HepG2 (cell line): Measurements from ENCODE around the gene C21orf91. TPM values are rescaled to one million over a fixed set of nuclear protein-coding genes. Genes with fewer than 3 reads are reported as not detected.

Source experiments
- ATAC-seq: fragments of 200-7000 bp; cut with Tn5 transposase; 3 replicates; pipeline ENCODE4 v1.9.1; 2020; ENCODE audit warnings: mild to moderate bottlenecking, moderate library complexity
- BruUV-seq: library from RNA; stranded (reverse); fragments of 400-500 nt; replicated peaks from 2 replicates; lab custom pipeline; 2021; lab: Mats Ljungman, UMichigan
- CTCF ChIA-PET: fragments of 300-600 bp; formaldehyde crosslinking; extraction: SDS; loops from one replicate; lab custom pipeline; 2021; ENCODE audit warnings: low total read pairs, inconsistent platforms, low intra/inter-chr PET ratio; lab: Yijun Ruan, JAX
- POLR2A ChIA-PET: fragments of 350-600 bp; sonication (Branson Sonifier 250); formaldehyde crosslinking; loops from one replicate; lab custom pipeline; 2020; ENCODE audit warnings: antibody characterized with exemption, inconsistent platforms; lab: Yijun Ruan, JAX
- DNase-seq: peaks from one replicate; pipeline ENCODE4 v3.0.0-alpha.2; 2015; ENCODE audit warnings: low spot score
- FAIRE-seq: peaks from 3 replicates; lab custom pipeline; 2011; peaks lifted over from hg19 to GRCh38; lab: Jason Lieb, UNC
- H2AFZ ChIP-seq: one replicate; pipeline ENCODE4 v1.6.1; 2011; ENCODE audit warnings: low read length, inconsistent platforms
- H3K27ac ChIP-seq: fragments of 300-600 bp; 3 replicates; pipeline ENCODE4 v1.8.0; 2011; ENCODE audit warnings: mixed run types, mild to moderate bottlenecking, mixed read lengths, low read length, inconsistent platforms; ENCODE audit not compliant: insufficient read depth; ENCODE audit errors: extremely low read length
- H3K27me3 ChIP-seq, 2 experiments: fragments of 200-600 bp in 1 of 2; 2 replicates in 1 of 2; 3 replicates in 1 of 2; pipeline versions ENCODE4 v1.6.0 to v1.8.0; 2011; ENCODE audit warnings: low read length in 2 of 2, mild to moderate bottlenecking in 2 of 2, moderate library complexity in 2 of 2, inconsistent platforms in 1 of 2; ENCODE audit not compliant: insufficient read depth in 2 of 2, control insufficient read depth in 1 of 2
- H3K36me3 ChIP-seq, 2 experiments: fragments of 200-600 bp in 1 of 2; replicated peaks in 1 of 2; 2 replicates in 1 of 2; 3 replicates in 1 of 2; pipeline versions ENCODE4 v1.5.1 to v1.8.0; 2011; ENCODE audit warnings: low read length in 2 of 2, inconsistent platforms in 1 of 2; ENCODE audit not compliant: insufficient read depth in 2 of 2, control insufficient read depth in 1 of 2
- H3K4me1 ChIP-seq: 2 replicates; pipeline ENCODE4 v1.5.1; 2012; ENCODE audit warnings: low read length, inconsistent platforms; ENCODE audit not compliant: insufficient read depth
- H3K4me2 ChIP-seq: 2 replicates; pipeline ENCODE4 v1.6.0; 2011; ENCODE audit warnings: low read depth, low read length, inconsistent platforms
- H3K4me3 ChIP-seq, 3 experiments: fragments of 200-600 bp in 1 of 3; sonication (generic), shearing (Covaris generic) in 1 of 3; replicated peaks in 1 of 3; 2 replicates each; pipeline ENCODE4 v1.5.1; 2011 to 2016; ENCODE audit warnings: low read length in 3 of 3, inconsistent platforms in 2 of 3, low read depth in 2 of 3, mild to moderate bottlenecking in 2 of 3, control low read depth in 1 of 3, mixed read lengths in 1 of 3; ENCODE audit not compliant: insufficient read depth in 1 of 3
- H3K79me2 ChIP-seq: one replicate; pipeline ENCODE4 v1.6.1; 2011; ENCODE audit warnings: low read length, inconsistent platforms; ENCODE audit not compliant: insufficient read depth
- H3K9ac ChIP-seq: 2 replicates; pipeline ENCODE4 v1.6.0; 2011; ENCODE audit warnings: mild to moderate bottlenecking, low read depth, low read length, inconsistent platforms; ENCODE audit not compliant: insufficient read depth
- H3K9me3 ChIP-seq: 2 replicates; pipeline ENCODE4 v1.5.1; 2012; ENCODE audit warnings: mild to moderate bottlenecking, low read length
- H4K20me1 ChIP-seq: 2 replicates; pipeline ENCODE4 v1.6.0; 2011; ENCODE audit warnings: inconsistent platforms, mild to moderate bottlenecking, low read length, moderate library complexity; ENCODE audit not compliant: insufficient read depth
- FOXC1 ChIP-seq: sonication (generic); formaldehyde crosslinking; IDR thresholded peaks from 2 replicates; pipeline ENCODE4 v1.8.0; 2022; ENCODE audit warnings: mild to moderate bottlenecking, missing genetic modification reagents, borderline replicate concordance
- HNRNPL ChIP-seq: fragments of 200-400 bp; formaldehyde crosslinking; IDR thresholded peaks from 2 replicates; pipeline ENCODE4 v1.6.1; 2017; ENCODE audit warnings: mild to moderate bottlenecking, low read depth, low read length
- HNRNPLL ChIP-seq: fragments of 200-400 bp; formaldehyde crosslinking; IDR thresholded peaks from 2 replicates; pipeline ENCODE4 v1.6.1; 2017; ENCODE audit warnings: mild to moderate bottlenecking, low read depth, low read length; ENCODE audit not compliant: poor library complexity, severe bottlenecking
- MXD1 ChIP-seq: sonication (generic); formaldehyde crosslinking; IDR thresholded peaks from 2 replicates; pipeline ENCODE4 v1.4.0; 2020; ENCODE audit warnings: mild to moderate bottlenecking, missing genetic modification reagents
- PITX1 ChIP-seq: sonication (generic); formaldehyde crosslinking; IDR thresholded peaks from 2 replicates; pipeline ENCODE4 v1.5.1; 2020; ENCODE audit warnings: mild to moderate bottlenecking, missing genetic modification reagents
- RELA ChIP-seq: sonication (generic); formaldehyde crosslinking; IDR thresholded peaks from 2 replicates; pipeline ENCODE4 v1.4.0; 2020; ENCODE audit warnings: missing genetic modification reagents
- SRY ChIP-seq: sonication (generic); formaldehyde crosslinking; IDR thresholded peaks from 2 replicates; pipeline ENCODE4 v1.8.0; 2022; ENCODE audit warnings: mild to moderate bottlenecking, missing genetic modification reagents
- ZNF143 ChIP-seq: sonication (generic); formaldehyde crosslinking; IDR thresholded peaks from 2 replicates; pipeline ENCODE4 v1.4.0; 2020; ENCODE audit warnings: missing genetic modification reagents
- WGBS: methylation state at CpG from one replicate; pipeline ENCODE4 v1.1.6; 2017; ENCODE audit warnings: low lambda C conversion rate; 5-methylcytosine and 5-hydroxymethylcytosine counted together
- in situ Hi-C: cut with HindIII; loops from 2 replicates; pipeline ENCODE4 v1.10.0; 2017; ENCODE audit warnings: low pct_unique_long_range_greater_than_20kb; ENCODE audit not compliant: extremely low pct_ligation_motif_present
- intact Hi-C: fragments of 100-400 bp; cut with micrococcal nuclease; formaldehyde crosslinking; loops from one replicate; pipeline ENCODE4 v1.10.0; 2022; ENCODE audit not compliant: unreplicated experiment
- polyA plus RNA-seq, 8 experiments: library from polyadenylated mRNA; depleted of rRNA in 3 of 8; stranded (reverse) in 7 of 8; unstranded in 1 of 8; fragments of >200 nt; fragmentation: Illumina TruSeq in 4 of 8; extraction: Trizol in 4 of 8; gene quantifications; 2 replicates each; pipeline versions ENCODE4 v1.2.1 to v1.2.3, GENCODE V29; 2011 to 2016; ENCODE audit warnings: low read depth in 4 of 8, missing spikeins in 1 of 8, mixed read lengths in 1 of 8; ENCODE audit not compliant: insufficient read depth in 1 of 8
- total RNA-seq, 5 experiments: library from RNA; depleted of rRNA; stranded (reverse); fragments of >200 nt; fragmentation: Illumina TruSeq; extraction: Trizol; gene quantifications; 2 replicates each; pipeline ENCODE4 v1.2.3, GENCODE V29; 2016; ENCODE audit warnings: low read depth in 1 of 5
- TF ChIP-seq, protein P1 (sequence below): sonication (generic); formaldehyde crosslinking; IDR thresholded peaks from 2 replicates; pipeline ENCODE4 v1.4.0; 2020; ENCODE audit warnings: missing genetic modification reagents

C21orf91 gene
- total and polyA plus RNA-seq, 2 of the 13 experiments (the other 11 are each of a cell fraction or from before 2014, with no cell fraction given), result 2.9 to 7.8 TPM

GRCh38 chr21:17853393-17854275 lies 34.5 kb upstream of the C21orf91 start:
- H3K9ac ChIP-seq, result no peak overlapping the region
- no peak overlapping the region for H3K4me2 ChIP-seq
- no peak overlapping the region for H2AFZ ChIP-seq
- ChIA-PET CTCF (no interaction called here), POLR2A (no interaction called here)
- no TSS peak for BruUV-seq
- H3K27me3 ChIP-seq, result no peaks in the 10 kb centered on the region
- no peaks in the 10 kb centered on the region for H3K79me2 ChIP-seq
- in situ Hi-C loops (no loop called here), intact Hi-C loops (no loop called here)
- DNase-seq (no peak), FAIRE-seq (no peak), ATAC-seq (no peak)
- H3K27ac ChIP-seq, result no peak overlapping the region
- WGBS, result 28% methylated on average over 9 of the region's 9 CpGs
- H4K20me1 ChIP-seq, result no peaks in the 10 kb centered on the region
- H3K9me3 ChIP-seq, result no peaks in the 10 kb centered on the region
- no peaks in the 10 kb centered on the region for H3K4me1 ChIP-seq
- H3K4me3 ChIP-seq, result no peak overlapping the region
- TF ChIP-seq HNRNPL, result no peak
- no peaks in the 10 kb centered on the region for H3K36me3 ChIP-seq

- WGBS, result 0% methylated on average over 3 of the region's 3 CpGs
- Histone ChIP-seq H3K27me3 (no peaks in the 10 kb centered on the region), H3K36me3 (no peaks in the 10 kb centered on the region), H3K27ac (no peak overlapping the region), H4K20me1 (no peaks in the 10 kb centered on the region), H3K4me1 (no peaks in the 10 kb centered on the region), H3K4me3 (no peak overlapping the region), H3K79me2 (no peaks in the 10 kb centered on the region), H2AFZ (no peak overlapping the region), H3K9ac (no peak overlapping the region), H3K9me3 (no peaks in the 10 kb centered on the region), H3K4me2 (no peak overlapping the region)
- BruUV-seq, result no TSS peak
- ChIA-PET CTCF (no interaction called here), POLR2A (no interaction called here)
- in situ Hi-C loops (no loop called here), intact Hi-C loops (no loop called here)
- FAIRE-seq (no peak), ATAC-seq (no peak), DNase-seq (no peak)
- TF ChIP-seq RELA (no peak), HNRNPLL (no peak), PITX1 (CRISPR knock-in tag) (no peak), SRY (CRISPR knock-in tag) (no peak), FOXC1 (CRISPR knock-in tag) (no peak), MXD1 (CRISPR knock-in tag) (no peak), ZNF143 (CRISPR knock-in tag) (no peak)
- TF ChIP-seq, protein P1, sequence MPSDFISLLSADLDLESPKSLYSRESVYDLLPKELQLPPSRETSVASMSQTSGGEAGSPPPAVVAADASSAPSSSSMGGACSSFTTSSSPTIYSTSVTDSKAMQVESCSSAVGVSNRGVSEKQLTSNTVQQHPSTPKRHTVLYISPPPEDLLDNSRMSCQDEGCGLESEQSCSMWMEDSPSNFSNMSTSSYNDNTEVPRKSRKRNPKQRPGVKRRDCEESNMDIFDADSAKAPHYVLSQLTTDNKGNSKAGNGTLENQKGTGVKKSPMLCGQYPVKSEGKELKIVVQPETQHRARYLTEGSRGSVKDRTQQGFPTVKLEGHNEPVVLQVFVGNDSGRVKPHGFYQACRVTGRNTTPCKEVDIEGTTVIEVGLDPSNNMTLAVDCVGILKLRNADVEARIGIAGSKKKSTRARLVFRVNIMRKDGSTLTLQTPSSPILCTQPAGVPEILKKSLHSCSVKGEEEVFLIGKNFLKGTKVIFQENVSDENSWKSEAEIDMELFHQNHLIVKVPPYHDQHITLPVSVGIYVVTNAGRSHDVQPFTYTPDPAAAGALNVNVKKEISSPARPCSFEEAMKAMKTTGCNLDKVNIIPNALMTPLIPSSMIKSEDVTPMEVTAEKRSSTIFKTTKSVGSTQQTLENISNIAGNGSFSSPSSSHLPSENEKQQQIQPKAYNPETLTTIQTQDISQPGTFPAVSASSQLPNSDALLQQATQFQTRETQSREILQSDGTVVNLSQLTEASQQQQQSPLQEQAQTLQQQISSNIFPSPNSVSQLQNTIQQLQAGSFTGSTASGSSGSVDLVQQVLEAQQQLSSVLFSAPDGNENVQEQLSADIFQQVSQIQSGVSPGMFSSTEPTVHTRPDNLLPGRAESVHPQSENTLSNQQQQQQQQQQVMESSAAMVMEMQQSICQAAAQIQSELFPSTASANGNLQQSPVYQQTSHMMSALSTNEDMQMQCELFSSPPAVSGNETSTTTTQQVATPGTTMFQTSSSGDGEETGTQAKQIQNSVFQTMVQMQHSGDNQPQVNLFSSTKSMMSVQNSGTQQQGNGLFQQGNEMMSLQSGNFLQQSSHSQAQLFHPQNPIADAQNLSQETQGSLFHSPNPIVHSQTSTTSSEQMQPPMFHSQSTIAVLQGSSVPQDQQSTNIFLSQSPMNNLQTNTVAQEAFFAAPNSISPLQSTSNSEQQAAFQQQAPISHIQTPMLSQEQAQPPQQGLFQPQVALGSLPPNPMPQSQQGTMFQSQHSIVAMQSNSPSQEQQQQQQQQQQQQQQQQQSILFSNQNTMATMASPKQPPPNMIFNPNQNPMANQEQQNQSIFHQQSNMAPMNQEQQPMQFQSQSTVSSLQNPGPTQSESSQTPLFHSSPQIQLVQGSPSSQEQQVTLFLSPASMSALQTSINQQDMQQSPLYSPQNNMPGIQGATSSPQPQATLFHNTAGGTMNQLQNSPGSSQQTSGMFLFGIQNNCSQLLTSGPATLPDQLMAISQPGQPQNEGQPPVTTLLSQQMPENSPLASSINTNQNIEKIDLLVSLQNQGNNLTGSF (CRISPR knock-in tag), result no peak
Observed at GRCh38 chr21:17848228-17848627, 29.1 kb upstream of the C21orf91 start.
